Brain microvascular endothelial cell (primary cell): ENCODE measurements around the gene NPAS4.
A peak's percentile ranks its signal among the peaks of the same experiment; 100 is the strongest.

Experiments used
- DNase-seq: peaks from one replicate; pipeline ENCODE4 v3.0.0-alpha.2; 2020
- H3K27ac ChIP-seq: fragments of 250-450 bp; sonication (Bioruptor Pico); 2 replicates; pipeline ENCODE4 v1.5.1; 2020; ENCODE audit warnings: mild to moderate bottlenecking, moderate library complexity
- H3K27me3 ChIP-seq: fragments of 250-450 bp; sonication (Bioruptor Pico); replicated peaks from 2 replicates; pipeline ENCODE4 v1.5.1; 2020; ENCODE audit warnings: mild to moderate bottlenecking
- H3K36me3 ChIP-seq: fragments of 250-450 bp; sonication (Bioruptor Pico); replicated peaks from 2 replicates; pipeline ENCODE4 v1.5.1; 2020; ENCODE audit warnings: mild to moderate bottlenecking
- H3K4me3 ChIP-seq: 2 replicates; pipeline ENCODE4 v1.5.1; 2011; ENCODE audit warnings: low read depth, mild to moderate bottlenecking, control low read depth, low read length, moderate library complexity
- CTCF ChIP-seq: IDR thresholded peaks from 2 replicates; pipeline ENCODE4 v1.5.1; 2011; ENCODE audit warnings: low read depth, mild to moderate bottlenecking, moderate library complexity, low read length, control low read depth, inconsistent platforms; ENCODE audit errors: missing control alignments
- in situ Hi-C: cut with HindIII; loops from 2 replicates; pipeline ENCODE4 v1.10.0; 2017; ENCODE audit warnings: low sequenced_read_pairs, low pct_ligation_motif_present

NPAS4 gene

GRCh38 chr11:66414120-66414934 is 6.5 kb upstream of the NPAS4 start:
- no peak for DNase-seq
- TF ChIP-seq CTCF: no peak
- Histone ChIP-seq H3K27me3 (peaks cover 5% of the 10 kb centered on the region), H3K4me3 (no peak overlapping the region), H3K27ac (no peak overlapping the region), H3K36me3 (no peaks in the 10 kb centered on the region)
- in situ Hi-C loops: no loop called here

- DNase-seq: no peak
- no peak overlapping the region for H3K4me3 ChIP-seq
- no peak overlapping the region for H3K27ac ChIP-seq
- in situ Hi-C loops: no loop called here
- TF ChIP-seq CTCF: no peak
- no peaks in the 10 kb centered on the region for H3K36me3 ChIP-seq
- peaks cover 14% of the 10 kb centered on the region for H3K27me3 ChIP-seq
Measured at GRCh38 chr11:66415423-66415822, 5.4 kb upstream of the NPAS4 start.

- DNase-seq: no peak
- H3K27ac ChIP-seq: no peak overlapping the region
- TF ChIP-seq CTCF: no peak
- in situ Hi-C loops: no loop called here
- peaks cover 19% of the 10 kb centered on the region for H3K27me3 ChIP-seq
- H3K36me3 ChIP-seq: no peaks in the 10 kb centered on the region
- no peak overlapping the region for H3K4me3 ChIP-seq
Measured at GRCh38 chr11:66417000-66417399, 3.8 kb upstream of the NPAS4 start.

- TF ChIP-seq CTCF: peak; percentile 78
- no peak overlapping the region for H3K4me3 ChIP-seq
- no peak overlapping the region for H3K27ac ChIP-seq
- no peaks in the 10 kb centered on the region for H3K36me3 ChIP-seq
- H3K27me3 ChIP-seq: peaks cover 19% of the 10 kb centered on the region
- in situ Hi-C loops: no loop called here
- peak; percentile 96 for DNase-seq
Measured at GRCh38 chr11:66418168-66418985, 2.5 kb upstream of the NPAS4 start.

GRCh38 chr11:66418986-66419308 is 1.9 kb upstream of the NPAS4 start:
- Histone ChIP-seq H3K27me3 (peaks cover 19% of the 10 kb centered on the region), H3K4me3 (no peak overlapping the region), H3K27ac (no peak overlapping the region), H3K36me3 (no peaks in the 10 kb centered on the region)
- in situ Hi-C loops: no loop called here
- no peak for DNase-seq
- no peak for TF ChIP-seq CTCF
